Neuronal stem cell (in vitro differentiated cells): ENCODE measurements around the gene KDM3B. TPM values are rescaled to one million over a fixed set of nuclear protein-coding genes. Genes with fewer than 3 reads are reported as not detected.

ENCODE experiments used
- DNase-seq: peaks from one replicate; pipeline ENCODE4 v3.0.0-alpha.2; 2013; ENCODE audit warnings: low spot score
- H2AFZ ChIP-seq: one replicate; pipeline ENCODE4 v1.6.1; 2013; ENCODE audit warnings: mild to moderate bottlenecking, low read length, inconsistent platforms
- H2AK5ac ChIP-seq: 2 replicates; pipeline ENCODE4 v1.6.1; 2013; ENCODE audit warnings: low read depth, mild to moderate bottlenecking, inconsistent platforms, low read length, moderate library complexity, mixed read lengths
- H2BK120ac ChIP-seq: 2 replicates; pipeline ENCODE4 v1.6.1; 2013; ENCODE audit warnings: low read depth, mild to moderate bottlenecking, inconsistent platforms, low read length, moderate library complexity, mixed read lengths
- H2BK12ac ChIP-seq: one replicate; pipeline ENCODE4 v1.6.1; 2013; ENCODE audit warnings: low read length, inconsistent platforms
- H2BK15ac ChIP-seq: 2 replicates; pipeline ENCODE4 v1.6.1; 2013; ENCODE audit warnings: mild to moderate bottlenecking, low read length, inconsistent platforms, mixed read lengths
- H2BK5ac ChIP-seq: one replicate; pipeline ENCODE4 v1.6.1; 2013; ENCODE audit warnings: inconsistent platforms, mild to moderate bottlenecking, low read length, moderate library complexity
- H3K14ac ChIP-seq: one replicate; pipeline ENCODE4 v1.6.1; 2013; ENCODE audit warnings: low read length, inconsistent platforms
- H3K18ac ChIP-seq: 2 replicates; pipeline ENCODE4 v1.6.1; 2013; ENCODE audit warnings: low read length, inconsistent platforms
- H3K23ac ChIP-seq: 2 replicates; pipeline ENCODE4 v1.6.1; 2013; ENCODE audit warnings: low read depth, mild to moderate bottlenecking, mixed read lengths, low read length, inconsistent platforms; ENCODE audit not compliant: poor library complexity
- H3K27ac ChIP-seq: replicated peaks from 3 replicates; pipeline ENCODE4 v1.5.1; 2013; ENCODE audit warnings: low read length, inconsistent platforms
- H3K27me3 ChIP-seq, 3 experiments: 2 replicates each; pipeline ENCODE4 v1.6.1; 2013; ENCODE audit warnings: low read length in 3 of 3, mild to moderate bottlenecking in 2 of 3, inconsistent platforms in 1 of 3, low read depth in 1 of 3, mixed read lengths in 1 of 3, moderate library complexity in 1 of 3; ENCODE audit not compliant: control insufficient read depth in 3 of 3, insufficient read depth in 3 of 3
- H3K36me3 ChIP-seq, 2 donors: replicated peaks in 1 of 2; 2 replicates each; pipeline ENCODE4 v1.6.1; 2013; ENCODE audit warnings: low read length in 2 of 2; ENCODE audit not compliant: control insufficient read depth in 2 of 2, insufficient read depth in 2 of 2
- H3K4ac ChIP-seq: 2 replicates; pipeline ENCODE4 v1.6.1; 2013; ENCODE audit warnings: inconsistent platforms, mild to moderate bottlenecking, low read length, moderate library complexity
- H3K4me1 ChIP-seq, 2 donors: 1 replicate in 1 of 2; 2 replicates in 1 of 2; pipeline ENCODE4 v1.6.1; 2013; ENCODE audit warnings: low read length in 2 of 2, low read depth in 1 of 2; ENCODE audit not compliant: control insufficient read depth in 2 of 2, insufficient read depth in 1 of 2
- H3K4me2 ChIP-seq: one replicate; pipeline ENCODE4 v1.6.1; 2013; ENCODE audit warnings: mild to moderate bottlenecking, low read length, inconsistent platforms; ENCODE audit not compliant: insufficient read depth, poor library complexity, severe bottlenecking
- H3K4me3 ChIP-seq, 2 donors: 2 replicates each; pipeline ENCODE4 v1.5.1; 2013; ENCODE audit warnings: low read length in 2 of 2, mild to moderate bottlenecking in 2 of 2, inconsistent platforms in 1 of 2, moderate library complexity in 1 of 2
- H3K79me1 ChIP-seq: one replicate; pipeline ENCODE4 v1.6.1; 2013; ENCODE audit warnings: low read depth, mild to moderate bottlenecking, inconsistent platforms, low read length, moderate library complexity
- H3K9ac ChIP-seq: one replicate; pipeline ENCODE4 v1.6.1; 2013; ENCODE audit warnings: mild to moderate bottlenecking, low read depth, low read length, inconsistent platforms; ENCODE audit not compliant: poor library complexity
- H3K9me3 ChIP-seq, 2 donors: replicated peaks in 1 of 2; 2 replicates each; pipeline versions ENCODE3 to v1.6.1; 2013; ENCODE audit warnings: low read length in 2 of 2, mild to moderate bottlenecking in 2 of 2, inconsistent platforms in 1 of 2, low read depth in 1 of 2, mixed read lengths in 1 of 2, moderate library complexity in 1 of 2; ENCODE audit not compliant: control insufficient read depth in 2 of 2, insufficient read depth in 1 of 2
- H4K8ac ChIP-seq: one replicate; pipeline ENCODE4 v1.6.1; 2013; ENCODE audit warnings: low read depth, mild to moderate bottlenecking, inconsistent platforms, low read length, moderate library complexity
- H4K91ac ChIP-seq: one replicate; pipeline ENCODE4 v1.6.1; 2013; ENCODE audit warnings: low read length, low read depth, mild to moderate bottlenecking, inconsistent platforms; ENCODE audit not compliant: poor library complexity
- WGBS, 2 donors: extraction: QIAGEN DNeasy Blood & Tissue Kit; methylation state at CpG; one replicate each; pipeline ENCODE4 v1.1.7; 2013; ENCODE audit warnings: missing lambda C conversion rate in 2 of 2, mixed read lengths in 1 of 2; ENCODE audit not compliant: insufficient read length in 2 of 2, insufficient replicate concordance in 1 of 2; ENCODE audit errors: extremely low coverage in 2 of 2; 5-methylcytosine and 5-hydroxymethylcytosine counted together
- polyA plus RNA-seq, 2 experiments: library from polyadenylated mRNA; stranded (reverse); fragments of 200-250 nt; gene quantifications; one replicate each; pipeline ENCODE4 v1.2.3, GENCODE V29; 2013

The KDM3B gene, protein sequence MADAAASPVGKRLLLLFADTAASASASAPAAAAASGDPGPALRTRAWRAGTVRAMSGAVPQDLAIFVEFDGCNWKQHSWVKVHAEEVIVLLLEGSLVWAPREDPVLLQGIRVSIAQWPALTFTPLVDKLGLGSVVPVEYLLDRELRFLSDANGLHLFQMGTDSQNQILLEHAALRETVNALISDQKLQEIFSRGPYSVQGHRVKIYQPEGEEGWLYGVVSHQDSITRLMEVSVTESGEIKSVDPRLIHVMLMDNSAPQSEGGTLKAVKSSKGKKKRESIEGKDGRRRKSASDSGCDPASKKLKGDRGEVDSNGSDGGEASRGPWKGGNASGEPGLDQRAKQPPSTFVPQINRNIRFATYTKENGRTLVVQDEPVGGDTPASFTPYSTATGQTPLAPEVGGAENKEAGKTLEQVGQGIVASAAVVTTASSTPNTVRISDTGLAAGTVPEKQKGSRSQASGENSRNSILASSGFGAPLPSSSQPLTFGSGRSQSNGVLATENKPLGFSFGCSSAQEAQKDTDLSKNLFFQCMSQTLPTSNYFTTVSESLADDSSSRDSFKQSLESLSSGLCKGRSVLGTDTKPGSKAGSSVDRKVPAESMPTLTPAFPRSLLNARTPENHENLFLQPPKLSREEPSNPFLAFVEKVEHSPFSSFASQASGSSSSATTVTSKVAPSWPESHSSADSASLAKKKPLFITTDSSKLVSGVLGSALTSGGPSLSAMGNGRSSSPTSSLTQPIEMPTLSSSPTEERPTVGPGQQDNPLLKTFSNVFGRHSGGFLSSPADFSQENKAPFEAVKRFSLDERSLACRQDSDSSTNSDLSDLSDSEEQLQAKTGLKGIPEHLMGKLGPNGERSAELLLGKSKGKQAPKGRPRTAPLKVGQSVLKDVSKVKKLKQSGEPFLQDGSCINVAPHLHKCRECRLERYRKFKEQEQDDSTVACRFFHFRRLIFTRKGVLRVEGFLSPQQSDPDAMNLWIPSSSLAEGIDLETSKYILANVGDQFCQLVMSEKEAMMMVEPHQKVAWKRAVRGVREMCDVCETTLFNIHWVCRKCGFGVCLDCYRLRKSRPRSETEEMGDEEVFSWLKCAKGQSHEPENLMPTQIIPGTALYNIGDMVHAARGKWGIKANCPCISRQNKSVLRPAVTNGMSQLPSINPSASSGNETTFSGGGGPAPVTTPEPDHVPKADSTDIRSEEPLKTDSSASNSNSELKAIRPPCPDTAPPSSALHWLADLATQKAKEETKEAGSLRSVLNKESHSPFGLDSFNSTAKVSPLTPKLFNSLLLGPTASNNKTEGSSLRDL (N-terminal part only)
- 39.5 TPM for polyA plus RNA-seq (2013, experiment 1 of 2)
- 40.0 TPM for polyA plus RNA-seq (2013, experiment 2 of 2)

DNA sequence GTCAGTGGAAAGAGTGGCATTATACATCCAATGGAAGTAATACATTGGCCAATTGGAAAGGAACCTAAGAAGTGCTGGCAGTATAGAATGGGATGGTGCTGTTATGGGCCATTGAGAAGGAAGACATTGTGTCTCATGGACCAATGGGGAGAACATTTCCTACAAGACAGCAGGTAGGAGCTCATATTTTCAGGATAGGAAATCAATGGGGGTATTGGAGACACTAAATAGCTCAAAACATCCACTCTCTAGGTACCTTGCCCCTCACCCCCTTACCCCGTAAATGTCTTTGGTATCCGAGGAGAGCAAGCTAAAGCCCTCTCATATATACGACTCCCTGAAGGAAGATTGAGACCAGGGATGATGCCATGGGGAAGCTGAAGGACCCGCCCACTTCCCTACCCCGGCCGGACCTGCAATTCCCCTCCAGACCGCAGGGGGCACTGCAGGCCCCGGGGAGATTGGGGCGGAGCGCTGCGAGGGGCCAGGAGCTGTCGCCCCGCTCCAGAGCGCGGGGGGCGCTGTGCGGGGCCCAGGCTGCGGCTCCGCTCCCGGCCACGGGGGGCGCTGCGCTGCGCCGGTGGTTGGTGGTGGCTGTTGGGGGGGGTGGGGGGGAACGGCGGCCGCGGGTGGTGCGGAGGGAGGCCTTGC is at the start of gene KDM3B:
TSS of gene KDM3B (plus strand) at position 615 of the 651 bp plus-strand sequence. CDS start 111 bp downstream, outside the sequence.
- Histone ChIP-seq H2BK120ac (no peak within 1 kb of the TSS), H3K27me3 (no peaks in the 10 kb centered on the region), H2AFZ (peak within 1 kb of the TSS; percentile 86), H3K9me3 (peaks cover 3 to 8% of the 10 kb centered on the region in 2 donors), H4K91ac (peak within 1 kb of the TSS; percentile 73), H3K9ac (peak within 1 kb of the TSS; percentile 99), H3K4me2 (peak within 1 kb of the TSS; percentile 65), H3K4me1 (peaks cover 5 to 7% of the 10 kb centered on the region in 2 donors), H3K14ac (peak within 1 kb of the TSS; percentile 97), H3K18ac (peak within 1 kb of the TSS; percentile 99), H3K23ac (peak within 1 kb of the TSS; percentile 82), H3K27ac (peak within 1 kb of the TSS; percentile 83), H2BK5ac (peak within 1 kb of the TSS; percentile 85), H2BK15ac (peak within 1 kb of the TSS; percentile 6), H3K36me3 (peaks cover 26 to 39% of the 10 kb centered on the region in 2 donors), H4K8ac (peak within 1 kb of the TSS; percentile 93), H3K79me1 (peaks cover 4% of the 10 kb centered on the region), H3K4ac (peak within 1 kb of the TSS; percentile 97), H2BK12ac (no peak within 1 kb of the TSS), H3K4me3 (peak within 1 kb of the TSS; percentile 88 to 91), H2AK5ac (peak within 1 kb of the TSS; percentile 93)
- WGBS, 2 donors, result no CpG with 5 or more reads among the region's 30 CpGs
- DNase-seq, result peak; percentile 89

DNA sequence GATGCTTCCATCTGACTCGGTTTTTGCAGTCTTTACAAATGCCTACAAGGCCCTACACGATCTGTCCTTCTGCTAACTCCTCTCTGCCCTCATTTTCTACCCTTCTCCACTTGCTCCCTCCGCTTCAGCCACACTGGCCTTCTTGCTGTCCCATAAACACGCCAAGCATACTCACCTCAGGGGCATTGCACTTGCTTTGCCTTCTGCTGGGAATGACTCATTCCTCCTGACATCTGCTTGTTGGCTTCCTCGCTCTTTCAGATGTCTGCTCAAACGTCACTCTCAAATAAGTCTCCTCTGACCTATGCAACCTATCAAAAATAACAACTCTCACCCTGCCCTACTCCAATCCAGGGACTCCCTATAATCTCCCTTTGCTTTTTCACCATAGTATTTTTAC is 49.1 kb upstream of the KDM3B start:
- H4K91ac ChIP-seq, result no peak overlapping the region
- no peak overlapping the region for H3K4me2 ChIP-seq
- no peak overlapping the region for H2BK15ac ChIP-seq
- H3K79me1 ChIP-seq, result no peaks in the 10 kb centered on the region
- no peak overlapping the region for H3K27ac ChIP-seq
- no peak overlapping the region for H2AK5ac ChIP-seq
- no peaks in the 10 kb centered on the region for H3K27me3 ChIP-seq
- no peak overlapping the region for H3K9ac ChIP-seq
- no CpG with 5 or more reads among the region's 6 CpGs for WGBS, 2 donors
- H3K18ac ChIP-seq, result no peak overlapping the region
- no peak overlapping the region for H3K23ac ChIP-seq
- H3K14ac ChIP-seq, result no peak overlapping the region
- no peak overlapping the region for H2BK5ac ChIP-seq
- H3K36me3 ChIP-seq, result peaks cover 8 to 69% of the 10 kb centered on the region in 2 donors
- H3K4ac ChIP-seq, result no peak overlapping the region
- H3K9me3 ChIP-seq, result peaks cover 0 to 5% of the 10 kb centered on the region in 2 donors
- no peak overlapping the region for H4K8ac ChIP-seq
- no peak overlapping the region for H3K4me3 ChIP-seq
- no peak overlapping the region for H2BK120ac ChIP-seq
- H2AFZ ChIP-seq, result no peak overlapping the region
- no peak for DNase-seq
- no peak overlapping the region for H2BK12ac ChIP-seq
- H3K4me1 ChIP-seq, result no peaks in the 10 kb centered on the region

DNA sequence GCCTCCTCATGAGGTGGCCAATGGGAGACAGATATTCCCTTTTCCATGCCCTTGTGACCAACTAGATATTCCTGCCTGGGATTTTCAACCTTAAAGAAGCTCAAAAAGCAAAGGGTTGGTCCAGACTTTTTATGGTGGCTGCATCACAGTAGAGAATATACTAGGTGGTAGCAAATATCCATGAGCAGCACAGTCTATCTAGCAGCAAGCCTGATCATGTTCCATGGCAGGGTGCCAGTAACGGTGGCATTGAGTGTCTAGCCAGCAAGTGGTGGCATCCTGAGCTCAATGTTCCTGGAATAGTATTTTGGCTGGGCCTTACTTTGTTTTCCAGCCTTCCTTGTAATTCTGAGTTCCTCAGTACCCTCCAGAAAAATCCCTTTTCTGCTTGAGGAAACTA is 46.7 kb upstream of the KDM3B start:
- H3K4me3 ChIP-seq, result no peak overlapping the region
- no peak overlapping the region for H3K27ac ChIP-seq
- no peak overlapping the region for H2BK120ac ChIP-seq
- H3K4ac ChIP-seq, result no peak overlapping the region
- no peak overlapping the region for H3K18ac ChIP-seq
- no peaks in the 10 kb centered on the region for H3K79me1 ChIP-seq
- no peak overlapping the region for H3K23ac ChIP-seq
- H2BK5ac ChIP-seq, result no peak overlapping the region
- H3K9ac ChIP-seq, result no peak overlapping the region
- no peaks in the 10 kb centered on the region for H3K4me1 ChIP-seq
- no peak overlapping the region for H3K14ac ChIP-seq
- H2BK12ac ChIP-seq, result no peak overlapping the region
- DNase-seq, result no peak
- H3K36me3 ChIP-seq, result peaks cover 6 to 77% of the 10 kb centered on the region in 2 donors
- H3K27me3 ChIP-seq, result no peaks in the 10 kb centered on the region
- H3K9me3 ChIP-seq, result no peaks in the 10 kb centered on the region
- H2AFZ ChIP-seq, result no peak overlapping the region
- no peak overlapping the region for H2BK15ac ChIP-seq
- no peak overlapping the region for H4K91ac ChIP-seq
- no peak overlapping the region for H4K8ac ChIP-seq
- WGBS, 2 donors, result no CpG with 5 or more reads among the region's 1 CpG
- no peak overlapping the region for H3K4me2 ChIP-seq
- H2AK5ac ChIP-seq, result no peak overlapping the region
